ENCODE measurements around the gene AATK.
A peak's percentile ranks its signal among the peaks of the same experiment; 100 is the strongest.

Gene AATK, protein sequence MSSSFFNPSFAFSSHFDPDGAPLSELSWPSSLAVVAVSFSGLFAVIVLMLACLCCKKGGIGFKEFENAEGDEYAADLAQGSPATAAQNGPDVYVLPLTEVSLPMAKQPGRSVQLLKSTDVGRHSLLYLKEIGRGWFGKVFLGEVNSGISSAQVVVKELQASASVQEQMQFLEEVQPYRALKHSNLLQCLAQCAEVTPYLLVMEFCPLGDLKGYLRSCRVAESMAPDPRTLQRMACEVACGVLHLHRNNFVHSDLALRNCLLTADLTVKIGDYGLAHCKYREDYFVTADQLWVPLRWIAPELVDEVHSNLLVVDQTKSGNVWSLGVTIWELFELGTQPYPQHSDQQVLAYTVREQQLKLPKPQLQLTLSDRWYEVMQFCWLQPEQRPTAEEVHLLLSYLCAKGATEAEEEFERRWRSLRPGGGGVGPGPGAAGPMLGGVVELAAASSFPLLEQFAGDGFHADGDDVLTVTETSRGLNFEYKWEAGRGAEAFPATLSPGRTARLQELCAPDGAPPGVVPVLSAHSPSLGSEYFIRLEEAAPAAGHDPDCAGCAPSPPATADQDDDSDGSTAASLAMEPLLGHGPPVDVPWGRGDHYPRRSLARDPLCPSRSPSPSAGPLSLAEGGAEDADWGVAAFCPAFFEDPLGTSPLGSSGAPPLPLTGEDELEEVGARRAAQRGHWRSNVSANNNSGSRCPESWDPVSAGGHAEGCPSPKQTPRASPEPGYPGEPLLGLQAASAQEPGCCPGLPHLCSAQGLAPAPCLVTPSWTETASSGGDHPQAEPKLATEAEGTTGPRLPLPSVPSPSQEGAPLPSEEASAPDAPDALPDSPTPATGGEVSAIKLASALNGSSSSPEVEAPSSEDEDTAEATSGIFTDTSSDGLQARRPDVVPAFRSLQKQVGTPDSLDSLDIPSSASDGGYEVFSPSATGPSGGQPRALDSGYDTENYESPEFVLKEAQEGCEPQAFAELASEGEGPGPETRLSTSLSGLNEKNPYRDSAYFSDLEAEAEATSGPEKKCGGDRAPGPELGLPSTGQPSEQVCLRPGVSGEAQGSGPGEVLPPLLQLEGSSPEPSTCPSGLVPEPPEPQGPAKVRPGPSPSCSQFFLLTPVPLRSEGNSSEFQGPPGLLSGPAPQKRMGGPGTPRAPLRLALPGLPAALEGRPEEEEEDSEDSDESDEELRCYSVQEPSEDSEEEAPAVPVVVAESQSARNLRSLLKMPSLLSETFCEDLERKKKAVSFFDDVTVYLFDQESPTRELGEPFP (N-terminal part only)

DNA sequence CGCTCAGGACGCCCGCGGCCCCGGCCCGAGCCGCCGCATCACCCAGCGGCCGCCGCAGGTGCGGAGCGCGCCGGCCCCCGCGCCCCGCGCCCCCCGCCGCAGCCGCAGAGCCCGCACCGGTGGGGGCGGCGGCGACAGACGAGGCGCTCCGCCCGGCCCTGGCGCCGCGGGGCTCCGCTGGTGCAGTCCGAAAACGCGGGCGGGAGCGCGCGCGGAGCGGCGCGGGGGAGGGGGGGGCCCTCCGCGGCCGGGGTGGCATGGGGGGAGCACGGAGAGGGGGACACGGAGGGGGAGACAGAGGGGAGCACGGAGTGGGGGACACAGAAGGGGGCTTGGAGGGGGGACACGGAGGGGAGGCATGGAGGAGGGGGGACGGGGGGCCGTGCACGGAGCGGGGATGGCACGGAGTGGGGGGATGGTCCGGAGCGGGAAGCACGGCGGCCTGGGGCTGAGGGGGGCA, at the start of gene AATK:
Gene AATK (minus strand): TSS at position 189 of the 460 bp plus-strand sequence. CDS start 229 bp downstream, outside the sequence.
- no peak for DNase-seq

DNA sequence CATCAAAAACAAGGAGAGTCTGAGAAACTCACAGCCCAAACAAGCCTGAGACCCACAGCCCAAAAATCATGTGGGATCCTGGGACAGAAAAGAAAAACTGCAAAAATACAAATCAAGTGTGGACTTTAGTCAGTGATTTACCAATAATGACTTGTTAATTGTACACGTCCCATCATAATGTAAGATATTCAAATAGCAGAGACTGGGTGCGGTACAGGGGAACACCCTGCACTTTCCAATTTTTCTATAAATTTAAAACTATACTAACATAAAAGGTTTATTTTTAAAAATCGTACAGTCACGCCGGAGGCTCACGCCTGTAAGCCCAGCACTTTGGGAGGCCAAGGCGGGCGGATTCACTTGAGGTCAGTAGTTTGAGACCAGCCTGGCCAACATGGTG, 48.0 kb upstream of the AATK start:
- DNase-seq, result no peak

DNA sequence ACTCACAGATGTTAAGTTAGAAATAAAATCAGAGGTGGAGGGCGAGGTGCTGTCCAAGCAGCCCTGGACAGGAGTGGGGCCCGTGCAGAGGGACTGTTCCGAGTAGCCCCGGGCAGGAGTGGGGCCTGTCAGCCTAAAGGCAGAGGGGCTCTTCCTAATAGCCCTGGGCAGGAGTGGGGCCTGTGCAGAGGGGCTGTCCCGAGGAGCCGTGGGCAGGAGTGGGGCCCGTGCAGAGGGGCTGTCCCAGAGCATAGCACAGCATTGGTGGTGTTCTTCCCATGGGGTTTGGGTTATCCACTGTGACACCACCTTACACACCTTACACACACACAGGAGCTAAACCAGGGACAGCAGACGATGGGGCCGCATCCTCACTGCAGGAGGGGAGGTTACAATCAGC, 46.3 kb upstream of the AATK start:
- DNase-seq, result no peak

- DNase-seq, result no peak
These were observed 44.8 kb upstream of the AATK start for GRCh38 chr17:81210868-81211267.

- no peak for DNase-seq
These were observed 44.4 kb upstream of the AATK start for GRCh38 chr17:81210466-81210865.

- no peak for DNase-seq
These were observed 43.1 kb upstream of the AATK start for GRCh38 chr17:81209141-81209540.

GRCh38 chr17:81208651-81209050, 42.6 kb upstream of the AATK start:
- DNase-seq, result no peak

DNA sequence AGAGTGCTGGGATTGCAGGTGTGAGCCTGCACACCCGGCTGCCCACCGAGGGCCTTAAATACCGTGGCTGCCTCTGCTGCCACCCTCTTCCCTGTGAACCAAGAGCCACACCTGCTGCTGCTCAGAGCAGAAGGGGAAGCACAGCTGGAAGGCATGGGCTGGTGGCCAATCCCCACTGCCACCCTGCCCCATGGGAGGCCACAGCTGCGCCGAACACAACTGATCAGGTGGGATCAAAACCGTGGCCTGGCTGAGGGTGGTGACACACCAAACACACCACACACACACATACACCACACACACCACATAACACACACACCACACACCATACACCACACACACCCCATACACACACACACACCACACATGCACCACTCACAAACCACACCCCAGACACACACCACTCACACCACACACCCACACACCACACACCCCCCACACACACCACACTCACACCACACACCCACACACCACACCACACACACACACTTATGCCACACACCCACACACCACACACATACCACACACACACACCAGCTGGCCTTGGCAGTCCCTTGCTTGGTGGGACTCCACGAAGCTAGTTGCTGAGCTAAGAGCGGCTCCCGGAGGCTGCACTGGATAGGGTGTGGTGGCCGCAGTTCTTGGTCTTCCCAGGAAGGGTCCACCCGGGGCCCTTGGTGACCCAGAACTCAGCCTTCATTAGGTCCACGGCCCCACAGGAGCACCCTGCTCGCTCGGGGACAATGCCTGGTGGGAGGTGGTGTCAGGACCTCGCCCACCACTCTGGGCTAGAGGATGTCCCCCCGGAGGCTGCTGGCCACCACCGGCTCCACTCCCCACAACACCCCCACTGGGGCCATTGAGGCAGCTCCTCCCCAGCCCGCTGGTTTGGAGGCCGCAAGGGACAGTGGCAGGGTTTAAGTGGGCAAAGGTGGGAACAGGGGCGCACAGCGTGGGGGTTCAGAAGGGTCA, 41.9 kb upstream of the AATK start:
- DNase-seq, result no peak

- no peak for DNase-seq
These were observed 40.6 kb upstream of the AATK start for GRCh38 chr17:81206657-81207056.

DNA sequence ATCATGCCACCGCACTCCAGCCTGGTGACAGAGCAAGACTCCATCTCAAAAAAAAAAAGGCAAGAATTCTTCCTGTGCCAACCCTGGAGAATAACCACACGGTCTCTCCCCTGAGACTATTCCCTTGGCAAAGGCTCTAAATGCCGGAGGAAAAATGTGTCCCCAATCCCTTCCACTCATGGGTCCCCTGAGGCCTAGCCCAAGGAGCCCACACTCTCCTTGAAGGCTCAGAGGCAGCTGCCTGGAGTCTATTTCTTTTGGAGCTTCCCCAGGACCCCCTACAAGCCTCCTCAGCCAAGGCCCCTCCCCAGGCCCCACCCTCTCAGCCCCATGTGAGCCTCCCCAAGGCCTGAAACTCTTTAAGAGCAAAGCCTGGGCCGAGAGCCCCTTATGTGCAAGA, 40.1 kb upstream of the AATK start:
- DNase-seq, result no peak

GRCh38 chr17:81204578-81204977, 38.6 kb upstream of the AATK start:
- DNase-seq, result no peak

- DNase-seq, result no peak
These were observed 37.1 kb upstream of the AATK start for GRCh38 chr17:81203136-81203535.

GRCh38 chr17:81202318-81202717, 36.3 kb upstream of the AATK start:
- no peak for DNase-seq

DNA sequence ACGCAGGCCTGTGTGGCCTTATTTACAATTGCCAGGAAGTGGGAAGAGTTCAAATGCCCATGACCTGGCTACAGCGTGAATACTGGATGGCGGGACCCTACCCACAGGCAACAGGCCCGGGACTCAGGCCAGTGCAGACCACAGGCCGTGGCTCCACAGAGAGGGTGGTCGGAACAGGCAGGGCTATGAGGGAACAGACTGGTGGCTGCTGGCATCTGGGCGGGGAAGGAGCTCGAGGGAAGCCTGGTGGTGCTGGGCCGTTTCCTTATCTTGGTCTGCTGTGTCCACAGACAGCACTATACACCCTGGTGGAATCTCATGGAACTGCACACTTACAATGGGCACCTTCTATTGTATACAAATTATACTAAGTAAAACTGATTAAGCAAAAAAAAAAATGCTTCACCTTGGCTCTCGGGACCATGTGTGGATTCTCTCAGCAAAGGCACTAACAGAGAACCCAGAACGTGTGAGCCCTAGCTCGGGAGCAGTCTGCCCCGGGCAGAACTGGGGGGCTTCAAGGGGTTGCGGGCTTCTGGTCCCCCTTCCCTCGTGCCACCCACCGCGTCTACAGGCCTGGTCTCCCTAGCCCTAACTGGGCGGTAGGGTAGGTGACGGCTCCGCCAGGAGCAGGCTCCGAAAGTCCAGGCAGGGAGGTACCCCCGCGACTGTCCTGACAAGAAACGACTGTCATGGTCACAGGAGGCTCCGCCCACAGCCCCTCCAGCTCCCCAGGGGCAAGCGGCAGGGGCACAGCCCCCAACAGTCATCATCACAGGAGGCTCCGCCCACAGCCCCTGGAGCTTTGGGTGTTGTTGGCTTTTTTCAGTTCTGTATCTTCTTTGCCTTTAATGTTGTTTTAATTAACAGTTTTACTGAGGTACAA, 34.9 kb upstream of the AATK start:
- peak; percentile 44 for DNase-seq

GRCh38 chr17:81200201-81200600, 34.2 kb upstream of the AATK start:
- DNase-seq, result no peak

- no peak for DNase-seq
These were observed 33.4 kb upstream of the AATK start for GRCh38 chr17:81199482-81199830.

GRCh38 chr17:81198826-81199481, 32.9 kb upstream of the AATK start:
- no peak for DNase-seq

DNA sequence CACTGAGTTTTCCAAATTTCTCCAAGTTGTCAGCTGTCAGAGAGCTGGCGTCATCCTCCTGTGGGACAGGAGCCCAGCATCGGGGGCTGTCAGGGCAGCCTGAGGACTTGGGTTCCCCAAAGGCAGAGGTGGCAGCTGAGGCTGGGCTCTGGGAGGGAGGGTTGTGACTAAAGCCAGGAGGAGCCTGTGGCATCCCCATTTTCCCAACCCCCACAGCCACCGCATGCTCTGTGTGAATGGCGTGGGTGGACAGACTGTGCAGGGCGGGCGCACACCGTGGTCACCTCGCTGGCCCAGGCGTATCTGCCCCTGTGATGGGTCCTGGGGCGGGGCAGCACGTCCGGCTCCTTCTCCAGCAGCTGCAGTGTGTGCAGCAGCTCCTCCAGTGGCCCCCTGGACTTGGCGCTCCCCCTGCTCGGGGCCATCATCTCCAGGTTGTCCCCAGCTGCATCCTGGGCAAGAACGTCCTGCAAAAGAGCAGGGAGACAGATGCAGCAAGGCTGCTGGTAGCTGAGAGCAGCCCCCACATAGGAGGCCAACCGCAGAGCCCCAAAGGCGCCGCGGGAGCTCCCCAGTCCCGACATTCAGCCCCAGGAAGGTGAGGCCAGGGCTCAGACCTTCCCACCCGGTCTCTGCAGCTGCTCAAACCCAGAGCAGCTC, 31.9 kb upstream of the AATK start:
- no peak for DNase-seq

DNA sequence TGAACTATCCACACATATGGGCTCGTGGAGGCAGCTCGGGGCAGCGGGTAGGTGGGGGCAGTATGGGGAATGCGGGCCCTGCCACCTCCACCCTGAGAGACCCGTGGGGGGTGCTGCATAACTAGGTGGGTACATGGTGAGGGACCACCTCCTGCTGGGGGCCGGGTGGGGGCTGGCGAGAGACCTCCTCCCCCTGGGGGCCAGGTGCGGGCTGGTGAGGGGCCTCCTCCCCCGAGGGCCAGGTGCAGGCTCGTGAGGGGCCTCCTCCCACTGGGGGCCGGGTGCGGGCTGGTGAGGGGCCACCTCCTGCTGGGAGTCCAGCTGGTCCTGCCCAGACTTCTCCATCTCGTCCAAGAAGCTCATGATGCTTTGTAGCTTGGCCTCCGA, 31.4 kb upstream of the AATK start:
- DNase-seq, result no peak

Measured in activated CD4-positive, alpha-beta T cell treated with anti-CD3 and anti-CD28 coated beads, Interleukin-2, amount 50 U/mL, for 16 hours (primary cell).